GM12878 (cell line): ENCODE measurements around the gene GJA4. TPM values are rescaled to one million over a fixed set of nuclear protein-coding genes. Genes with fewer than 3 reads are reported as not detected.

Experiments
- ATAC-seq: fragments of 200-7000 bp; cut with Tn5 transposase; 3 replicates; pipeline ENCODE4 v1.9.1; 2020; ENCODE audit warnings: mild to moderate bottlenecking, moderate library complexity
- BruUV-seq: library from RNA; stranded (reverse); fragments of 400-500 nt; replicated peaks from 2 replicates; lab custom pipeline; 2021; lab: Mats Ljungman, UMichigan
- CTCF ChIA-PET: fragments of 300-600 bp; sonication (Branson Sonifier 250); formaldehyde crosslinking; extraction: SDS; loops from one replicate; lab custom pipeline; 2021; ENCODE audit warnings: inconsistent platforms; lab: Yijun Ruan, JAX
- POLR2A ChIA-PET: fragments of 350-600 bp; formaldehyde crosslinking; extraction: SDS; loops from one replicate; lab custom pipeline; 2021; ENCODE audit warnings: inconsistent platforms; lab: Charles Lee
- RAD21 ChIA-PET: fragments of 300-600 bp; sonication (Branson Sonifier 250); formaldehyde crosslinking; loops from one replicate; lab custom pipeline; 2023; ENCODE audit warnings: antibody characterized with exemption; ENCODE audit not compliant: unreplicated experiment; lab: Charles Lee
- SMC1A ChIA-PET: fragments of 300-600 bp; sonication (Branson Sonifier 250); formaldehyde crosslinking; loops from one replicate; lab custom pipeline; 2023; ENCODE audit not compliant: unreplicated experiment, uncharacterized antibody; lab: Charles Lee
- DNase-seq: peaks from one replicate; pipeline ENCODE4 v3.0.0-alpha.2; 2011; ENCODE audit warnings: low read depth, low spot score
- FAIRE-seq: peaks from 3 replicates; lab custom pipeline; 2011; peaks lifted over from hg19 to GRCh38; lab: Jason Lieb, UNC
- H2AFZ ChIP-seq: 2 replicates; pipeline ENCODE4 v1.6.0; 2011; ENCODE audit warnings: low read depth, low read length, control low read depth; ENCODE audit not compliant: control insufficient read depth
- H3K27ac ChIP-seq: 2 replicates; pipeline ENCODE4 v1.5.1; 2011; ENCODE audit warnings: control low read depth; ENCODE audit not compliant: control insufficient read depth, insufficient read depth
- H3K27me3 ChIP-seq, 2 experiments: replicated peaks in 1 of 2; 2 replicates each; pipeline versions ENCODE4 v1.6.0 to v1.6.1; 2011; ENCODE audit warnings: low read length in 1 of 2; ENCODE audit not compliant: control insufficient read depth in 2 of 2, insufficient read depth in 2 of 2
- H3K36me3 ChIP-seq, 2 experiments: 2 replicates each; pipeline ENCODE4 v1.5.1; 2011; ENCODE audit warnings: low read length in 1 of 2; ENCODE audit not compliant: control insufficient read depth in 2 of 2, insufficient read depth in 2 of 2
- H3K4me1 ChIP-seq: 2 replicates; pipeline ENCODE4 v1.6.1; 2011; ENCODE audit warnings: mild to moderate bottlenecking, low read length, moderate library complexity, mixed read lengths; ENCODE audit not compliant: control insufficient read depth, insufficient read depth
- H3K4me2 ChIP-seq: 2 replicates; pipeline ENCODE4 v1.6.0; 2011; ENCODE audit warnings: control low read depth; ENCODE audit not compliant: control insufficient read depth, insufficient read depth
- H3K4me3 ChIP-seq: fragments of 200-600 bp; sonication (generic); 2 replicates; pipeline ENCODE4 v1.5.1; 2016
- H3K79me2 ChIP-seq: 2 replicates; pipeline ENCODE4 v1.6.0; 2011; ENCODE audit warnings: low read length; ENCODE audit not compliant: control insufficient read depth, insufficient read depth
- H3K9ac ChIP-seq: 2 replicates; pipeline ENCODE4 v1.8.0; 2011; ENCODE audit warnings: low read length, control low read depth, mixed read lengths; ENCODE audit not compliant: control insufficient read depth, insufficient read depth
- H3K9me3 ChIP-seq: replicated peaks from 3 replicates; pipeline ENCODE4 v1.5.1; 2011; ENCODE audit warnings: mild to moderate bottlenecking, low read length; ENCODE audit not compliant: control insufficient read depth, insufficient read depth
- H4K20me1 ChIP-seq: 2 replicates; pipeline ENCODE4 v1.6.0; 2011; ENCODE audit not compliant: control insufficient read depth, insufficient read depth
- BCL11A ChIP-seq: IDR thresholded peaks from 2 replicates; pipeline ENCODE4 v1.6.1; 2011; ENCODE audit warnings: low read depth, low read length
- CTCF ChIP-seq, 3 experiments: IDR thresholded peaks in 2 of 3; conservative IDR thresholded peaks in 1 of 3; 2 replicates each; pipeline ENCODE4 v1.5.1; 2011; ENCODE audit warnings: low read depth in 3 of 3, low read length in 3 of 3, mild to moderate bottlenecking in 3 of 3, control low read depth in 2 of 3, moderate library complexity in 2 of 3, inconsistent platforms in 1 of 3, mixed read lengths in 1 of 3; ENCODE audit not compliant: control insufficient read depth in 2 of 3, insufficient read depth in 1 of 3; ENCODE audit errors: extremely low read depth in 1 of 3
- EGR1 ChIP-seq, 2 experiments: IDR thresholded peaks; 1 replicate in 1 of 2; 2 replicates in 1 of 2; pipeline ENCODE4 v1.6.1; 2011 to 2012; ENCODE audit warnings: low read depth in 2 of 2, low read length in 2 of 2, borderline replicate concordance in 1 of 2, mild to moderate bottlenecking in 1 of 2, moderate library complexity in 1 of 2
- IKZF2 ChIP-seq, 2 experiments: fragments of 450-650 bp; IDR thresholded peaks; 2 replicates each; pipeline ENCODE4 v1.6.1; 2017; ENCODE audit warnings: mild to moderate bottlenecking in 2 of 2, moderate library complexity in 2 of 2
- MYC ChIP-seq: IDR thresholded peaks from 2 replicates; pipeline ENCODE4 v1.6.1; 2011; ENCODE audit warnings: mild to moderate bottlenecking, low read length, moderate library complexity, inconsistent platforms; ENCODE audit not compliant: insufficient read depth, insufficient replicate concordance, insufficient read length, severe bottlenecking
- RB1 ChIP-seq: fragments of 450-650 bp; formaldehyde crosslinking; IDR thresholded peaks from 2 replicates; pipeline ENCODE4 v1.6.1; 2017; ENCODE audit warnings: mild to moderate bottlenecking, borderline replicate concordance
- RELA ChIP-seq: fragments of 450-650 bp; IDR thresholded peaks from 2 replicates; pipeline ENCODE4 v1.8.0; 2014; ENCODE audit warnings: borderline replicate concordance; ENCODE audit not compliant: partially characterized antibody
- RFX5 ChIP-seq: IDR thresholded peaks from 2 replicates; pipeline ENCODE4 v1.6.1; 2011; ENCODE audit warnings: low read depth, low read length, improper control_type of control experiment
- SMC3 ChIP-seq: IDR thresholded peaks from 2 replicates; pipeline ENCODE4 v1.6.1; 2011; ENCODE audit warnings: low read length, improper control_type of control experiment, borderline replicate concordance
- YBX1 ChIP-seq: fragments of 450-650 bp; IDR thresholded peaks from 2 replicates; pipeline ENCODE4 v1.6.1; 2016; ENCODE audit warnings: antibody characterized with exemption
- WGBS: methylation state at CpG from one replicate; pipeline ENCODE4 v1.1.6; 2016; ENCODE audit warnings: low lambda C conversion rate; ENCODE audit not compliant: insufficient replicate concordance, insufficient coverage; ENCODE audit errors: missing lambda C conversion rate; 5-methylcytosine and 5-hydroxymethylcytosine counted together
- in situ Hi-C: fragments of 300-500 bp; cut with MboI; formaldehyde crosslinking; loops from 9 replicates; pipeline ENCODE4 v1.14.3; 2018; ENCODE audit warnings: mixed read lengths
- intact Hi-C: fragments of 100-400 bp; cut with micrococcal nuclease; formaldehyde crosslinking; loops from one replicate; pipeline ENCODE4 v1.14.2; 2022; ENCODE audit not compliant: unreplicated experiment
- polyA plus RNA-seq, 11 experiments: library from polyadenylated mRNA; depleted of rRNA in 4 of 11; unstranded in 6 of 11; stranded (reverse) in 5 of 11; fragments of >200 nt; fragmentation: Nextera tagmentation in 4 of 11; fragmentation: Illumina TruSeq in 1 of 11; extraction: Ambion mirVana in 4 of 11; extraction: Trizol in 1 of 11; gene quantifications; 1 replicate in 1 of 11; 2 replicates in 10 of 11; pipeline versions ENCODE4 v1.2.1 to v1.2.3, GENCODE V29; 2011 to 2016; ENCODE audit warnings: inconsistent platforms in 2 of 11, missing spikeins in 2 of 11, low read depth in 1 of 11
- total RNA-seq, 4 experiments: library from RNA; depleted of rRNA in 3 of 4; stranded (reverse); fragments of >200 nt in 3 of 4; fragmentation: Illumina TruSeq in 1 of 4; extraction: Trizol in 1 of 4; gene quantifications; 2 replicates each; pipeline versions ENCODE4 v1.2.1 to v1.2.3, GENCODE V29; 2013 to 2021

Gene GJA4
- total and polyA plus RNA-seq, 10 of the 15 experiments (the other 5 are each of a cell fraction or from before 2014, with no cell fraction given), result 0.09 to 0.18 TPM; not detected in 8

DNA sequence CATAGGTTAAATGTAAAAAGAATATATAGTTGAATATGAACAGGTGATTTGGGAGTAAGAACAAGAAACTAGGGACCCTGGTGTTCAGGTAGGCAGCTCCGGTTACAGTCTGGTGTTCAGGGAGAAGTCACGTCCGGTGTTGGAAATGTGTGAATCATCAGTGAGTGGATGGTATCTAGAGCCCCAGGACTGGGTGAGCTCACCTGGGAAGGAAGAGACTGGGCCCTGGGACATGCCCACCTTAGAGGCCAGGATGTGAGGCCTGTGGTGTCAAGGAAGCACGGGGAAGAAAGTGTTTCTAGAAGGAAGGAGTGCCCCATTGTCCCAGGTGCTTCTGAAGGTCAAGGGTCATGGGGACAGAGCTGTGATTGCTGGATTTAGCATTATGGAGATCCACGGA is 13.3 kb upstream of the GJA4 start:
- intact Hi-C loops, result no loop called here
- WGBS, result 67% methylated on average over 5 of the region's 5 CpGs
- no peak overlapping the region for H3K9ac ChIP-seq

More for the DNA sequence above, 13.3 kb upstream of the GJA4 start:
- POLR2A ChIA-PET, result no interaction called here
- Histone ChIP-seq H3K79me2 (no peaks in the 10 kb centered on the region), H3K4me2 (no peak overlapping the region), H2AFZ (no peak overlapping the region), H4K20me1 (no peaks in the 10 kb centered on the region), H3K27me3 (peaks cover 2 to 10% of the 10 kb centered on the region in 2 experiments; a peak in 3 of 4 replicates)
- FAIRE-seq (no peak), DNase-seq (no peak)
- CTCF ChIA-PET, result no interaction called here
- in situ Hi-C loops, result no loop called here
- TF ChIP-seq YBX1, result no peak
- no peak for TF ChIP-seq RFX5
- TF ChIP-seq RB1, result no peak
- TF ChIP-seq CTCF (IDR thresholded peaks at IDR 0.05 in 2 of 3, conservative IDR thresholded peaks at IDR 0.05 in 1 of 3; ENCODE audit: control insufficient read depth in 2 of 3, extremely low read depth in 1 of 3, insufficient read depth in 1 of 3, low read depth in 3 of 3, low read length in 3 of 3), result no peak
- no peak for TF ChIP-seq RELA
- no peak for TF ChIP-seq BCL11A
- no peak for TF ChIP-seq IKZF2 (IDR thresholded peaks at IDR 0.05)
- TF ChIP-seq SMC3, result no peak
- TF ChIP-seq MYC, result no peak
- no peak for TF ChIP-seq EGR1 (IDR thresholded peaks at IDR 0.05; ENCODE audit: borderline replicate concordance in 1 of 2, low read depth in 2 of 2, low read length in 2 of 2)
- TF ChIP-seq, all 136 proteins: peak for 0
- Histone ChIP-seq H3K4me3 (no peak overlapping the region), H3K27ac (no peak overlapping the region), H3K9me3 (no peaks in the 10 kb centered on the region), H3K4me1 (no peaks in the 10 kb centered on the region), H3K36me3 (no peaks in the 10 kb centered on the region)
- ChIA-PET SMC1A (no interaction called here), RAD21 (no interaction called here)
- no TSS peak for BruUV-seq
- ATAC-seq, result no peak
